AG09319 (cell line): ENCODE data around the gene ANLN.
"Not testable (repeated sequence)": the region's sequence is repeated elsewhere in the genome, so short reads cannot be mapped to it uniquely, and the experiment has no call there.

Experiments used
- DNase-seq: peaks from one replicate; pipeline ENCODE4 v3.0.0-alpha.2; 2010; ENCODE audit warnings: low read depth; ENCODE audit errors: extremely low read depth
- CTCF ChIP-seq: IDR thresholded peaks from 2 replicates; pipeline ENCODE4 v1.5.1; 2011; ENCODE audit warnings: low read depth, mild to moderate bottlenecking, inconsistent platforms, low read length, moderate library complexity

ANLN gene

GRCh38 chr7:36475381-36475780 lies 85.7 kb downstream of the ANLN start:
- no peak for DNase-seq
- no peak for TF ChIP-seq CTCF

- TF ChIP-seq CTCF = no peak
- no peak for DNase-seq
Measured at GRCh38 chr7:36478745-36479144, 89.1 kb downstream of the ANLN start.

- DNase-seq = not testable (repeated sequence)
Measured at GRCh38 chr7:36483853-36484252, 94.2 kb downstream of the ANLN start.

- no peak for DNase-seq
- no peak for TF ChIP-seq CTCF
Measured at GRCh38 chr7:36484265-36484664, 94.6 kb downstream of the ANLN start.

- TF ChIP-seq CTCF = no peak
- DNase-seq = no peak
Measured at GRCh38 chr7:36486336-36486735, 96.7 kb downstream of the ANLN start.

- TF ChIP-seq CTCF = peak; percentile 79
- peak; percentile 24 for DNase-seq
Measured at GRCh38 chr7:36487756-36488336, 98.2 kb downstream of the ANLN start.

- not testable (repeated sequence) for DNase-seq
Measured at GRCh38 chr7:36488672-36489071, 99.0 kb downstream of the ANLN start.

- no peak for DNase-seq
- no peak for TF ChIP-seq CTCF
Measured at GRCh38 chr7:36490419-36490830, 100.8 kb downstream of the ANLN start.
